ENCODE results near the gene IFT52.

DNA sequence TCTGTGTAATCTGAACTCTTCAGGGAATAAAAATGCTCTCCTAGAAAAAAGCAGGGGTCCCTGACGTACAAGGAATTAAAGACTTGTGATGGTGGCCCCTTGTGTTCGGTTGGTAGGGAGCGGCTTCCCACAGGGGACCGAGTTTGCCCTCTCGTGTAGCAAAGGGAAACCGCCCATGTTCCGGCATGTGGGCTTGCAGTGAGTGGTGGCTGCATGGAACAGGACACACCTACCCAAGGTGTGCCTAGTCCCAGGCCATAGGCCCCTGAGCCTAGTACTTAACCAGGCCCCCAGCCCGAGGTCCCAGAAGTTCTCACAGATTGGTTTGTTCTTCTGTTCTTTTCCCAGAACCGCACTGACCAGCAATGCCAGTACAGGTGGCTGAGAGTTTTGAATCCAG is 91.7 kb downstream of the IFT52 start:
- TF ChIP-seq YY1 (IDR thresholded peaks at IDR 0.05; ENCODE audit: insufficient read depth, insufficient read length) (no peak), SUZ12 (IDR thresholded peaks at IDR 0.05; ENCODE audit: extremely low read depth, insufficient read depth, insufficient read length) (no peak)
